GM19324 (cell line): ENCODE measurements around the gene ANK3.

Source experiments
- ATAC-seq: cut with Tn5 transposase; IDR thresholded peaks from one replicate; pipeline ENCODE4 v1.9.1; 2021; ENCODE audit warnings: mild to moderate bottlenecking, moderate library complexity; ENCODE audit not compliant: unreplicated experiment, low FRiP score

ANK3 gene

GRCh38 chr10:60414877-60415585 is 25.4 kb upstream of the ANK3 start:
- no peak for ATAC-seq

GRCh38 chr10:60414111-60414510 is 24.4 kb upstream of the ANK3 start:
- no peak for ATAC-seq

- no peak for ATAC-seq
These were observed 23.8 kb upstream of the ANK3 start for GRCh38 chr10:60413306-60414012.

GRCh38 chr10:60410970-60411369 is 21.3 kb upstream of the ANK3 start:
- ATAC-seq: no peak

DNA sequence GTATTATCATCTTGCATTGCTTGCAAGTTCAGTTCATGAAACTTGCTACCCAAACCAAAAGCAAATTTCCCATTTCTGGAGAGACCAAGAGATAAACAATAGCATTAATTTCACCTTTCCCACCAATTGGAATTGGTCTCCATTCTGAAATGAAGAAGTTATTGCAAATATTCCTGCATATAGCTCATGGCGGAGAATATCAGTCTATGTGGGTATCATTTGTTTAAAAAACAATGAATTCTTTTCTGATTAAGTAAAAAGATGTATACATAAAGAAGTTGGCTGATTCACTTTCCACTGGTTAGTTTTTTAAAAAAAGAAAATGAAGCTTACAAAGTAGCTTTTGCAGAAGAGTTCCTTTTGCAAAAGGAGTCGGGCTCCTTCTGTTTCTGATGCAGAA is 19.5 kb upstream of the ANK3 start:
- no peak for ATAC-seq

GRCh38 chr10:60406182-60406581 is 16.5 kb upstream of the ANK3 start:
- ATAC-seq: no peak

GRCh38 chr10:60405172-60405571 is 15.5 kb upstream of the ANK3 start:
- ATAC-seq: no peak

GRCh38 chr10:60403168-60403873 is 13.6 kb upstream of the ANK3 start:
- no peak for ATAC-seq

- ATAC-seq: no peak
These were observed 10.7 kb upstream of the ANK3 start for GRCh38 chr10:60400366-60400765.

- no peak for ATAC-seq
These were observed 9.7 kb upstream of the ANK3 start for GRCh38 chr10:60399328-60399727.

GRCh38 chr10:60397792-60398191 is 8.1 kb upstream of the ANK3 start:
- ATAC-seq: no peak

GRCh38 chr10:60396766-60397165 is 7.1 kb upstream of the ANK3 start:
- no peak for ATAC-seq

DNA sequence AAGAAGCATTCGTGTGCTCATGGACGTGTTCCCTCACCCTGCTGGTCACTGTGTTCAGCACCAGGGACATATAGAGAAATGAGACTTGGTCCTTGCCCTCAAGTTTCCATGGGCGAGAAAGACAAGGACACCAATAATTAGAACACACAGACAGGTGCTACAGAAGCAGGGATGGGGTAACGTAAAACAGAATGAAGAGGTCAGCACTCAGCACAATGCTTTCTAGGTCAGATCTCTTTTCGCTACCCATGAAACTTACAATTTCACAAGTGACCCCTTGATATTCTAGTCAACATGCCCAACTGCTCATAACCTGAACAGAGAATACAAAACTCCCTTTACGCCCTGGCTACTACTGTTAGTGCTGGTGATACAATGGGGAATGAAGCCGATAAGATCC is 6.0 kb upstream of the ANK3 start:
- no peak for ATAC-seq

DNA sequence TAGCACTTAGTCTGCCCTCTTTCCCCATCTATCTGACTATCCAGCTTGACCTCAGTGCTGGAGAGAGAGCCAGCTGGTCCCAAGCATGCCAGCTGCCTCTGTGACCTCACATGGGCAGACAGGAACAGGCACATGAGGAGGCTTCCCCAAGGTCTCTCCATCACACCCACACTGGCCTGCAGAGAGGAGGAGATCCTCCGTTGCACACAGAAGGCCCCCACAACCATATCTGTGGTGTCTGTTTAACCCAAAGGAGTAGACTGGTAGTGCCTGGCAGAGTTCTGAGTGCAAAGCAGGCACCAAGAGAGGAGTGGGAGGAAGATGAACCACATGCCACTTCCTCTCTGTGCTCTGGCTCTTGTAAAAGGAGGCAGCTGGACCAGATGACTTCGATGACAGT is 4.8 kb upstream of the ANK3 start:
- no peak for ATAC-seq

- no peak for ATAC-seq
These were observed 550 bp upstream of the ANK3 start for GRCh38 chr10:60390224-60390626.

DNA sequence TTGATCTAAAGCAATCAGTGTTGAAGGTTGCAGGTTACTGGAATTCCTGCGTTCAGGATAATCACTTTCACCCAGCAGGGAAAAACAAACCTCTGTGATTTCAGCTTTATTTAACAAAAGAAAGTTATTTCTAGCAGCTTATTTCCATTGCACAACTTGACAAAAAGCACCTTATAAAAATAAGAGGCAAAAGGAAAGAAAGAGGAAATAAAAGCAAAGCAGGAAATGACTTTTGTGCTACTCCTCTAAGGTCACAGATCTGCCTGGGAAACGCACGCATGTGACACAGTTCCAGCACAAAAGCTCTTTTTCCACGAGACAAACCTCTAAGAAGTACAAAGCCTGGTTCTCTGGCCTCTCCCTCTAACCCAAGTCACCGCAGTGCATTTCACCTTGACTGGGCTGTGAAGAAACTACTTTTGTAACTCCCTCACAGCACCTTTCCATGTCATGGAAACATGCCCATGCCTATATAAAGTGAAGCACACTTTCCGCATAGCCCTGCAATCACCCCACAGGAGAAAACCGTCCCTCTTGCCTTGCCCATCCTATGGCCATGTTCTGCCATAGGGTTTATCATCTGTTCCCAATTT is 870 bp downstream of the ANK3 start:
- ATAC-seq: no peak

GRCh38 chr10:60388116-60388625 is 1.5 kb downstream of the ANK3 start:
- ATAC-seq: no peak

DNA sequence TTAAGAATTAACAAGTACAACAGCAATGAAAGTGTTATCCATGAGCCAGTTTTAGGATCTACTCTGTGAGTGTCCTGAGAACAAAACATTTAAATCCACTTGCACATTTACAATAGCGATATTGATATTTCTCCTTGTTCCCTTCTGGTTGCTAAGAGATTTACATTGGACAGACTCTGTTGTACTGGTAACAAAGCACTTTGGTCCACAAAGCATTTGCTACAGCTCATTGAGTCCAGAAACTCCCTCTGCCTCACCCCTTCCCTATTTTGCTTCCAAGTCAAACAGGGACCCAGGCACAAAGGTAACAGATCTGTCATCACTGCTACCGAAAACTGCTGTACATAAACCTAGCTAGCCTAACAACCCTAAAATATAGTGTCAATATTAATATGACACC is 2.1 kb downstream of the ANK3 start:
- ATAC-seq: no peak

DNA sequence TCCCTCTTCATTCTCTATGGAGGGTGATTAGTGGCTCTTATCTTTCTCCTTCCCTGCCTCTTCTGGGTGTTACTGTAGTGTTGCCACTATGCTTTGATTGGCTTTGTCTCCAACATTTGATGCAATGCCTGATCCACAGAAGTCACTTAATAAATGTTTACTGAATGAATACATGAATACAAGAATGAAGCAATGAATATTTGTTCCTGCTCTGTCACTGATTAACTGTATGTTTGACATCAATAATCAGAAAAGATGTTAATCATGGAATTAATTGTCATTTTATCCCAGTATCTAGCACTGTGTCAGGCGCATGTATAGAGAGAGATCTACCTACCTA is 4.3 kb downstream of the ANK3 start:
- ATAC-seq: no peak

DNA sequence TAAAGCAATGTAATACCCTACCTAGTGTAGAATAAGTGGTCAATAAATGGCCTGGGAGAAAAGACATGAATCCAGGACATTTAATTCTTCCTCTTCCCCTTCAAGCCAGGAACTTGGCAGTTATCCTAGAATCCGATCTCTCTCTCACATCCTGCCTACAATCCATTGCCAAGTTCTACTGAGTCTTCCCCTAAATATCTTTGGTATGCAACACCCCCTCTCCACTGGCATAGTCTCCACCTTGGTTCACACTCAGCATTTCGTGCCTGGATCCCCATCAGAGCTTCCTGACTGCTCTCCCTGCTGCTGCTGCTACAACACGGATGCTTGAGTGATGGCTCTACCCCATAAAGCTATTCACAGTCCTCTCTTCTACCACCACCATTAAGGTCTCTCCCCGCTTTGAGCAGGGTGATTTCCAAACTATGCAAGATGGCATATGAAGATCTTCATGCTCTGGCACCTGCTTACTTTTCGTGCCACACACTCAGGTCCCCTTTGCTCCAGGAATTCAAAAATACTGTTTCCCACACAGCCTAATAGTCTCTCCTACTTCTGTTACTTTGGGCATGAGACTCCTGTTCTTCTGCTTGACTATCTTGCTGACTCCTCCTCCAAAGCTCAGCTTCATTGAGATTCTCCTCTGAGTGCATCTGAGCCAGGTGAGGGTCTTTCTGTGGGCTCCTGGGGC is 4.8 kb downstream of the ANK3 start:
- ATAC-seq: no peak

DNA sequence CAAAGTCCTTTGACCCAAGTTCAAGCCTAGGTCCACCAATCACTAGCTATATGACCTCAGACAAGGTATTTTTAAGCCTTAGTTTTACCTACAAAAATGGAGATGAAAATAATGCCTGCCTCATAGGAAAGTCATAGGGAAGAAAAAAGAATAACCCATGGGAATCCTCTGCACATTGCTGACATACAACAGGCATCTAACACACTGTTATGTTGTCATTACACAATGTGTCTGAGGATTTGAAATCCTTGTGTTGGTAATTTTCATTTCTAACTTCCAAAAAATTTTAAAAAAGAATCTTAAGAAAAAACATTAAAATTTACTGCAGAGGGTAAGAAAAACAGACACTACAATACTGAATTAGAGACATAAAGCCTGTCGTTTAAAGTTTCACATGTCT is 5.7 kb downstream of the ANK3 start:
- no peak for ATAC-seq
